IMR-90 (cell line): ENCODE measurements around the gene OTUD6A. TPM values are rescaled to one million over a fixed set of nuclear protein-coding genes. Genes with fewer than 3 reads are reported as not detected.

Experiments used
- ATAC-seq: fragments of 200-7000 bp; cut with Tn5 transposase; 2 replicates; pipeline ENCODE4 v1.9.1; 2020; ENCODE audit warnings: low read depth, mild to moderate bottlenecking, moderate library complexity
- BruUV-seq: library from RNA; stranded (reverse); fragments of 400-500 nt; replicated peaks from 2 replicates; lab custom pipeline; 2021; lab: Mats Ljungman, UMichigan
- CTCF ChIA-PET: fragments of 300-600 bp; formaldehyde crosslinking; extraction: SDS; loops from one replicate; lab custom pipeline; 2021; ENCODE audit warnings: antibody characterized with exemption; lab: Yijun Ruan, JAX
- POLR2A ChIA-PET: fragments of 300-600 bp; sonication (Branson Sonifier 250); formaldehyde crosslinking; loops from one replicate; lab custom pipeline; 2022; ENCODE audit warnings: antibody characterized with exemption; ENCODE audit not compliant: unreplicated experiment; lab: Charles Lee
- DNase-seq: peaks from one replicate; pipeline ENCODE4 v3.0.0; 2013
- H2AFZ ChIP-seq: replicated peaks from 2 replicates; pipeline ENCODE3; 2013; ENCODE audit warnings: low read length, mild to moderate bottlenecking; ENCODE audit not compliant: poor library complexity
- H2AK5ac ChIP-seq: 2 replicates; pipeline ENCODE4 v1.6.1; 2013; ENCODE audit warnings: low read depth, low read length, inconsistent platforms
- H2AK9ac ChIP-seq: replicated peaks from 2 replicates; pipeline ENCODE3; 2013; ENCODE audit warnings: mild to moderate bottlenecking, low read depth, low read length, moderate library complexity; ENCODE audit not compliant: poor library complexity
- H2BK120ac ChIP-seq: 2 replicates; pipeline ENCODE4 v1.6.1; 2013; ENCODE audit warnings: low read depth, low read length, inconsistent platforms
- H2BK15ac ChIP-seq: 3 replicates; pipeline ENCODE4 v1.6.1; 2013; ENCODE audit warnings: low read depth, low read length, inconsistent platforms
- H2BK20ac ChIP-seq: 2 replicates; pipeline ENCODE4 v1.6.1; 2013; ENCODE audit warnings: low read depth, mild to moderate bottlenecking, inconsistent platforms, low read length, moderate library complexity
- H2BK5ac ChIP-seq: 2 replicates; pipeline ENCODE4 v1.6.1; 2013; ENCODE audit warnings: mild to moderate bottlenecking, low read depth, low read length, inconsistent platforms; ENCODE audit not compliant: poor library complexity, severe bottlenecking
- H3K14ac ChIP-seq: replicated peaks from 2 replicates; pipeline ENCODE4 v1.6.1; 2013; ENCODE audit warnings: low read depth, low read length, inconsistent platforms
- H3K18ac ChIP-seq: 2 replicates; pipeline ENCODE4 v1.6.1; 2013; ENCODE audit warnings: low read depth, low read length, control low read depth
- H3K23ac ChIP-seq: 2 replicates; pipeline ENCODE4 v1.6.1; 2013; ENCODE audit warnings: low read depth, low read length, inconsistent platforms
- H3K27ac ChIP-seq: 2 replicates; pipeline ENCODE4 v1.5.1; 2013; ENCODE audit warnings: mild to moderate bottlenecking, control low read depth, low read length; ENCODE audit not compliant: insufficient read depth
- H3K27me3 ChIP-seq: 2 replicates; pipeline ENCODE4 v1.6.1; 2013; ENCODE audit warnings: low read length; ENCODE audit not compliant: control insufficient read depth, insufficient read depth
- H3K36me3 ChIP-seq: 2 replicates; pipeline ENCODE4 v1.6.1; 2013; ENCODE audit warnings: low read length, mixed read lengths; ENCODE audit not compliant: control insufficient read depth, insufficient read depth
- H3K4ac ChIP-seq: 2 replicates; pipeline ENCODE4 v1.6.1; 2013; ENCODE audit warnings: low read depth, low read length, inconsistent platforms
- H3K4me1 ChIP-seq: 2 replicates; pipeline ENCODE4 v1.6.1; 2013; ENCODE audit warnings: low read length, mixed read lengths; ENCODE audit not compliant: control insufficient read depth, insufficient read depth
- H3K4me2 ChIP-seq: 2 replicates; pipeline ENCODE4 v1.6.1; 2013; ENCODE audit warnings: low read depth, mild to moderate bottlenecking, control low read depth, low read length, moderate library complexity
- H3K4me3 ChIP-seq: 2 replicates; pipeline ENCODE4 v1.5.1; 2013; ENCODE audit warnings: low read depth, mild to moderate bottlenecking, control low read depth, low read length, moderate library complexity; ENCODE audit not compliant: insufficient read depth
- H3K56ac ChIP-seq: 2 replicates; pipeline ENCODE4 v1.6.1; 2013; ENCODE audit warnings: low read length, inconsistent platforms; ENCODE audit not compliant: insufficient read depth; ENCODE audit errors: extremely low read depth
- H3K79me1 ChIP-seq, 2 experiments: 2 replicates each; pipeline ENCODE4 v1.6.1; 2013; ENCODE audit warnings: low read length in 2 of 2, inconsistent platforms in 1 of 2, low read depth in 1 of 2
- H3K9ac ChIP-seq: 2 replicates; pipeline ENCODE4 v1.6.1; 2013; ENCODE audit warnings: low read depth, low read length, control low read depth
- H3K9me1 ChIP-seq: 2 replicates; pipeline ENCODE4 v1.6.1; 2013; ENCODE audit warnings: low read length, inconsistent platforms; ENCODE audit not compliant: insufficient read depth
- H3K9me3 ChIP-seq: 2 replicates; pipeline ENCODE4 v1.6.1; 2013; ENCODE audit warnings: low read length; ENCODE audit not compliant: control insufficient read depth, insufficient read depth
- H4K20me1 ChIP-seq: 2 replicates; pipeline ENCODE4 v1.6.1; 2013; ENCODE audit warnings: low read length, inconsistent platforms; ENCODE audit not compliant: insufficient read depth
- H4K5ac ChIP-seq: 2 replicates; pipeline ENCODE4 v1.6.1; 2013; ENCODE audit warnings: mild to moderate bottlenecking, low read depth, low read length, control low read depth
- H4K8ac ChIP-seq, 2 experiments: 2 replicates each; pipeline ENCODE4 v1.6.1; 2013; ENCODE audit warnings: low read depth in 2 of 2, low read length in 2 of 2, control low read depth in 1 of 2, inconsistent platforms in 1 of 2
- H4K91ac ChIP-seq: 2 replicates; pipeline ENCODE4 v1.6.1; 2013; ENCODE audit warnings: low read depth, low read length, inconsistent platforms; ENCODE audit not compliant: insufficient read depth
- ELK1 ChIP-seq: fragments of 150-350 bp; IDR thresholded peaks from 2 replicates; pipeline ENCODE4 v1.6.1; 2016; ENCODE audit warnings: low read depth, mild to moderate bottlenecking, low read length, moderate library complexity, borderline replicate concordance
- MAZ ChIP-seq: IDR thresholded peaks from 2 replicates; pipeline ENCODE4 v1.6.1; 2012; ENCODE audit warnings: low read depth, mild to moderate bottlenecking, low read length, improper control_type of control experiment, moderate library complexity, borderline replicate concordance
- POLR2A ChIP-seq: IDR thresholded peaks from 2 replicates; pipeline ENCODE4 v1.6.1; 2012; ENCODE audit warnings: mild to moderate bottlenecking, low read depth, low read length
- RAD21 ChIP-seq: IDR thresholded peaks from 2 replicates; pipeline ENCODE4 v1.6.1; 2012; ENCODE audit warnings: low read length, improper control_type of control experiment
- RCOR1 ChIP-seq: IDR thresholded peaks from 2 replicates; pipeline ENCODE4 v1.6.1; 2012; ENCODE audit warnings: mild to moderate bottlenecking, low read length, improper control_type of control experiment; ENCODE audit not compliant: insufficient replicate concordance
- SMC3 ChIP-seq: fragments of 150-350 bp; IDR thresholded peaks from 2 replicates; pipeline ENCODE4 v1.6.1; 2016; ENCODE audit warnings: low read depth, mild to moderate bottlenecking, antibody characterized with exemption, low read length, moderate library complexity
- WGBS, 2 experiments: methylation state at CpG; one replicate each; pipeline versions ENCODE4 v1.1.5 to v1.1.7; 2013; ENCODE audit warnings: missing lambda C conversion rate in 2 of 2; ENCODE audit not compliant: insufficient read length in 1 of 2; ENCODE audit errors: extremely low coverage in 2 of 2; 5-methylcytosine and 5-hydroxymethylcytosine counted together
- dilution Hi-C: fragments of 300-500 bp; cut with HindIII; formaldehyde crosslinking; loops from one replicate; pipeline ENCODE4 v1.14.3; 2018; ENCODE audit warnings: low sequenced_read_pairs; ENCODE audit not compliant: unreplicated experiment
- in situ Hi-C: fragments of 300-500 bp; cut with MboI; formaldehyde crosslinking; loops from 3 replicates; pipeline ENCODE4 v1.14.3; 2019; ENCODE audit warnings: low sequenced_read_pairs, inconsistent platforms, mixed read lengths
- intact Hi-C: fragments of 100-400 bp; cut with micrococcal nuclease; formaldehyde crosslinking; loops from 2 replicates; pipeline ENCODE4 v1.10.0; 2022
- polyA plus RNA-seq, 3 experiments: library from polyadenylated mRNA; depleted of rRNA; stranded (reverse); fragments of >200 nt; gene quantifications; 2 replicates each; pipeline ENCODE4 v1.2.3, GENCODE V29; 2012; ENCODE audit warnings: low replicate concordance in 1 of 3
- total RNA-seq: library from RNA; depleted of rRNA; stranded (reverse); fragments of >200 nt; gene quantifications from 2 replicates; pipeline ENCODE4 v1.2.3, GENCODE V29; 2012

The OTUD6A gene
- total and polyA plus RNA-seq, 2 of the 4 experiments (the other 2 are of a cell fraction): not detected

GRCh38 chrX:70079297-70079696 lies 17.0 kb downstream of the OTUD6A start:
- WGBS, 2 experiments: 80% methylated on average over 2 of the region's 5 CpGs; no CpG with 5 or more reads in 1 of the 2 experiments
- CTCF ChIA-PET: no interaction called here
- H3K4me3 ChIP-seq: no peak overlapping the region

More at GRCh38 chrX:70079297-70079696, 17.0 kb downstream of the OTUD6A start:
- no peaks in the 10 kb centered on the region for H3K36me3 ChIP-seq
- H3K14ac ChIP-seq: no peak overlapping the region
- no peaks in the 10 kb centered on the region for H3K79me1 ChIP-seq
- H3K23ac ChIP-seq: no peak overlapping the region
- no peaks in the 10 kb centered on the region for H3K9me1 ChIP-seq
- H2AFZ ChIP-seq: no peak overlapping the region
- peaks cover 9% of the 10 kb centered on the region for H3K27me3 ChIP-seq
- H2BK15ac ChIP-seq: no peak overlapping the region
- POLR2A ChIA-PET: no interaction called here
- no peak overlapping the region for H3K4ac ChIP-seq
- ATAC-seq (no peak), DNase-seq (no peak)
- H4K5ac ChIP-seq: no peak overlapping the region
- H3K27ac ChIP-seq: no peak overlapping the region
- H4K91ac ChIP-seq: no peak overlapping the region
- no peaks in the 10 kb centered on the region for H4K20me1 ChIP-seq
- in situ Hi-C loops (no loop called here), intact Hi-C loops (no loop called here), dilution Hi-C loops (no loop called here)
- H3K18ac ChIP-seq: no peak overlapping the region
- H2AK9ac ChIP-seq: no peak overlapping the region
- no peak overlapping the region for H3K9ac ChIP-seq
- no peak overlapping the region for H2BK5ac ChIP-seq
- peaks cover 3% of the 10 kb centered on the region; the same call in 1 of the 2 replicates for H3K9me3 ChIP-seq
- H2BK120ac ChIP-seq: no peak overlapping the region
- no peak overlapping the region for H3K4me2 ChIP-seq
- H4K8ac ChIP-seq: no peak overlapping the region
- no peak overlapping the region for H2AK5ac ChIP-seq
- H3K4me1 ChIP-seq: no peaks in the 10 kb centered on the region
- BruUV-seq: no TSS peak
- H3K56ac ChIP-seq: no peak overlapping the region
- H2BK20ac ChIP-seq: no peak overlapping the region
- TF ChIP-seq SMC3: no peak
- TF ChIP-seq RCOR1: no peak
- TF ChIP-seq ELK1: no peak
- no peak for TF ChIP-seq RAD21
- TF ChIP-seq MAZ: no peak
- TF ChIP-seq POLR2A: no peak
